Nephron (organoid): ENCODE measurements around the gene DENND2C.

Source experiments
- H3K27ac Mint-ChIP-seq, 3 experiments: 2 replicates each; pipeline ENCODE4 v1.8.0; 2020; ENCODE audit warnings: mixed read lengths in 3 of 3, mild to moderate bottlenecking in 2 of 3, moderate library complexity in 1 of 3
- H3K27me3 Mint-ChIP-seq: 2 replicates; pipeline ENCODE4 v1.8.0; 2021; ENCODE audit warnings: low read depth, mild to moderate bottlenecking, moderate library complexity, mixed read lengths
- H3K36me3 Mint-ChIP-seq: 2 replicates; pipeline ENCODE4 v1.8.0; 2020; ENCODE audit warnings: low read depth, mixed read lengths
- H3K4me1 Mint-ChIP-seq: 2 replicates; pipeline ENCODE4 v1.8.0; 2020; ENCODE audit warnings: mixed read lengths
- H3K4me3 Mint-ChIP-seq, 3 experiments: 2 replicates each; pipeline ENCODE4 v1.8.0; 2020; ENCODE audit warnings: mild to moderate bottlenecking in 3 of 3, mixed read lengths in 3 of 3, moderate library complexity in 2 of 3
- H3K9me3 Mint-ChIP-seq: 2 replicates; pipeline ENCODE4 v1.8.0; 2020; ENCODE audit warnings: mixed read lengths
- TF ChIP-seq, protein P1 (sequence below), 3 experiments: fragments of 200-600 bp; sonication (generic); IDR thresholded peaks; one replicate each; pipeline ENCODE4 v1.5.0; 2021; ENCODE audit warnings: antibody characterized with exemption in 3 of 3; ENCODE audit not compliant: unreplicated experiment in 3 of 3

The DENND2C gene

DNA sequence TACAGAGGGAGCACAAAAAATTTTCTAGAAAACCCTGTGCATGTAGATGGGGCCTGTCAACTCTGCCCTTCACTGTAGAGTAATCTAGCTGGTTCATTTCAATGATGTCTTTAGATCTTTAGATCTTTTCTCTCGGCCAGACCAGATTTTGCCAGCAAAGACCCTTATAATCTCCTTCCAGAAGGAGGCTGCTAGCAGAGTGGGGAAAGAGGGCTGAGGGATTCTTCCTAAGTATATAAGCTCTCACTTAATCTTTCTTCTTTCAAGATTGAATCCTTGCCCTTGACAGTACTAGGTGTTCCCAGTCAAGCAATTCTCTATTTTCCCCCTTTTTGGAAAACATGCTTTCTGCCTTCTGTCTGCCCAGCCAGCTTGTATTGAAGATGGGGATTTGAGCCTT, 122.8 kb downstream of the DENND2C start:
- Mint-ChIP-seq H3K9me3 (no peaks in the 10 kb centered on the region), H3K4me1 (no peaks in the 10 kb centered on the region), H3K27ac (no peak overlapping the region), H3K4me3 (no peak overlapping the region), H3K27me3 (no peaks in the 10 kb centered on the region), H3K36me3 (no peaks in the 10 kb centered on the region)
- TF ChIP-seq, protein P1, sequence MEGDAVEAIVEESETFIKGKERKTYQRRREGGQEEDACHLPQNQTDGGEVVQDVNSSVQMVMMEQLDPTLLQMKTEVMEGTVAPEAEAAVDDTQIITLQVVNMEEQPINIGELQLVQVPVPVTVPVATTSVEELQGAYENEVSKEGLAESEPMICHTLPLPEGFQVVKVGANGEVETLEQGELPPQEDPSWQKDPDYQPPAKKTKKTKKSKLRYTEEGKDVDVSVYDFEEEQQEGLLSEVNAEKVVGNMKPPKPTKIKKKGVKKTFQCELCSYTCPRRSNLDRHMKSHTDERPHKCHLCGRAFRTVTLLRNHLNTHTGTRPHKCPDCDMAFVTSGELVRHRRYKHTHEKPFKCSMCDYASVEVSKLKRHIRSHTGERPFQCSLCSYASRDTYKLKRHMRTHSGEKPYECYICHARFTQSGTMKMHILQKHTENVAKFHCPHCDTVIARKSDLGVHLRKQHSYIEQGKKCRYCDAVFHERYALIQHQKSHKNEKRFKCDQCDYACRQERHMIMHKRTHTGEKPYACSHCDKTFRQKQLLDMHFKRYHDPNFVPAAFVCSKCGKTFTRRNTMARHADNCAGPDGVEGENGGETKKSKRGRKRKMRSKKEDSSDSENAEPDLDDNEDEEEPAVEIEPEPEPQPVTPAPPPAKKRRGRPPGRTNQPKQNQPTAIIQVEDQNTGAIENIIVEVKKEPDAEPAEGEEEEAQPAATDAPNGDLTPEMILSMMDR (IDR thresholded peaks at IDR 0.05; ENCODE audit: unreplicated experiment in 3 of 3): no peak

- TF ChIP-seq, protein P1 (IDR thresholded peaks at IDR 0.05; ENCODE audit: unreplicated experiment in 3 of 3): no peak
- no peaks in the 10 kb centered on the region for H3K9me3 Mint-ChIP-seq
- no peak overlapping the region for H3K4me3 Mint-ChIP-seq
- H3K27ac Mint-ChIP-seq: no peak overlapping the region
- no peaks in the 10 kb centered on the region for H3K27me3 Mint-ChIP-seq
- H3K4me1 Mint-ChIP-seq: no peaks in the 10 kb centered on the region
- no peaks in the 10 kb centered on the region for H3K36me3 Mint-ChIP-seq
These were observed 124.1 kb downstream of the DENND2C start for GRCh38 chr1:114545796-114546195.

DNA sequence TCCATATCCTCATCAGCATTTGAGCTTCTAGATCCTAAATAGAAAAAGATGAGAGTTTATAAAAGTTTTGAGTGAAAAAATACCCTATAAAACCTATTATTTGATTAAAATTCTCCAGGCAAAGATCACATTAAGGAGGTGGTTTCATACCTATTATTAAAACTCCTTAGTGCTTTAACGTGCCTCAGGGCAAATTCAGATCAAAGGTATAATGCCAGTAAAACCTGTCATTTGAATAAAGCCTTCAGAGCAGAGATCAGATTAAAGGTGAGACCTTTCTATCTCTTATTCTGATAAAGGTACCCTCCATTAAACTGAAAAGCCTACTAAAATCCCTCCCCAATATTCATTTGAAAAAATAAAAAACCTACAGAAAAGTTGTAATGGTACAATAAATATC, 124.5 kb downstream of the DENND2C start:
- H3K27me3 Mint-ChIP-seq: no peaks in the 10 kb centered on the region
- H3K4me3 Mint-ChIP-seq: no peak overlapping the region
- no peaks in the 10 kb centered on the region for H3K36me3 Mint-ChIP-seq
- H3K27ac Mint-ChIP-seq: no peak overlapping the region
- no peaks in the 10 kb centered on the region for H3K4me1 Mint-ChIP-seq
- H3K9me3 Mint-ChIP-seq: no peaks in the 10 kb centered on the region
- TF ChIP-seq, protein P1 (IDR thresholded peaks at IDR 0.05; ENCODE audit: unreplicated experiment in 3 of 3): no peak

GRCh38 chr1:114540821-114541220, 129.0 kb downstream of the DENND2C start:
- no peaks in the 10 kb centered on the region for H3K36me3 Mint-ChIP-seq
- H3K4me1 Mint-ChIP-seq: no peaks in the 10 kb centered on the region
- TF ChIP-seq, protein P1 (IDR thresholded peaks at IDR 0.05; ENCODE audit: unreplicated experiment in 3 of 3): no peak
- H3K9me3 Mint-ChIP-seq: no peaks in the 10 kb centered on the region
- no peak overlapping the region for H3K27ac Mint-ChIP-seq
- no peaks in the 10 kb centered on the region for H3K27me3 Mint-ChIP-seq
- no peak overlapping the region for H3K4me3 Mint-ChIP-seq

DNA sequence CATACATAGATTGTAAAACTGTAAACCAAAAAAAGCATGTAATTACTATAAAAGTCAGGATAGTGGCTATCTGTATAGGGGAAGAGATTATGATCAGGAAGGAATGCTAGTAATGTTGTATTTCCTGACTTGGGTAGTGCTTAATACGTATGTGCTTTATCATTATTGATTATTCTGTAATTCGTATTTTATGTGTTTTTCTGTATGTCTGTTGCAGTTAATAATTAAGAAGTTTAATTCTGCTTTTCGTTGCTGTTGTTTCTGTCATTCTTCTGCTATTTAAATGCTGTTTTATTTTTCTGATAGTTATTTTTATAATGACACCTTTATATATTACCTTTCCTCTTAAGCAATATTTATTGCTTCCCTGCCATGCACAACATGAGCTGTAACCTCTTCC, 129.6 kb downstream of the DENND2C start:
- no peaks in the 10 kb centered on the region for H3K27me3 Mint-ChIP-seq
- TF ChIP-seq, protein P1 (IDR thresholded peaks at IDR 0.05; ENCODE audit: unreplicated experiment in 3 of 3): no peak
- no peaks in the 10 kb centered on the region for H3K9me3 Mint-ChIP-seq
- H3K4me1 Mint-ChIP-seq: no peaks in the 10 kb centered on the region
- no peak overlapping the region for H3K4me3 Mint-ChIP-seq
- no peak overlapping the region for H3K27ac Mint-ChIP-seq
- H3K36me3 Mint-ChIP-seq: no peaks in the 10 kb centered on the region

DNA sequence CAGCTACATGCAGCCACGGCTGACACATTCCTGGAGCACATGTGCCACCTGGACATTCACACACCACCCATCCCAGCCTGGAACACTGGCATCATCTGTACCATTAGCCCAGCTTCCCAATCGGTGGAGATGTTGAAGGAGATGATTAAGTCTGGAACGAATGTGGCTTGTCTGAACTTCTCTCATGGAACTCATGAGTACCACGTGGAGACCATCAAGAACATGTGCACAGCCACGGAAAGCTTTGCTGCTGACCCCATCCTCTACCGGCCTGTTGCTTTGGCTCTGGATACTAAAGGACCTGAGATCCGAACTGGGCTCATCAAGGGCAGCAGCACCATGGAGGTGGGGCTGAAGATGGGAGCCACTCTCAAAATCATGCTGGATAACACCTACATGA, 133.8 kb downstream of the DENND2C start:
- no peak overlapping the region for H3K4me3 Mint-ChIP-seq
- H3K4me1 Mint-ChIP-seq: no peaks in the 10 kb centered on the region
- no peaks in the 10 kb centered on the region for H3K9me3 Mint-ChIP-seq
- TF ChIP-seq, protein P1 (IDR thresholded peaks at IDR 0.05; ENCODE audit: unreplicated experiment in 3 of 3): no peak
- no peaks in the 10 kb centered on the region for H3K36me3 Mint-ChIP-seq
- H3K27me3 Mint-ChIP-seq: no peaks in the 10 kb centered on the region
- H3K27ac Mint-ChIP-seq: no peak overlapping the region
